Measurements from ENCODE around the gene CBLL1. TPM values are rescaled to one million over a fixed set of nuclear protein-coding genes. Genes with fewer than 3 reads are reported as not detected.

Gene CBLL1
- total RNA-seq, 1 experiment from 2014 or later = 39.1 TPM

DNA sequence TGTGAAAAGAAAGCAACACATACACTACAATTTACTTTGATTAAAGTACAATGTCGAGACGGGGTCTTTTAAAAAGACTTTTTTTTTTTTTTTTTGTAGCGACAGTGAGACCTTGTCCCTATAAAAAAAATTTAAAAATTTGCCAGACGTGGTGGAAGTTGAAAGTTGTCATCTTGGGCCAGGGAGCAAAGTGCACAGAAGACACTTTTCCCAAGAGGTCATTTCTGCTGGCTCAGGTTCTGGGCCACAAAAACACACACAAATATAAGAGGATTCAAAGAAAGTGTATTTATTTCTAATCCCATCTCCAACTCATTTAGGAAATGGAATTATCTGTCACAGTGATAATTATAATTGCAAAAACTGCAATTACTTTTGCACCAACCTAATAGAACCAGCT is 34.3 kb downstream of the CBLL1 start:
- H3K4me1 Mint-ChIP-seq (ENCODE audit: low read depth, unreplicated experiment) = peaks cover 11% of the 10 kb centered on the region
- TF ChIP-seq, protein P1, sequence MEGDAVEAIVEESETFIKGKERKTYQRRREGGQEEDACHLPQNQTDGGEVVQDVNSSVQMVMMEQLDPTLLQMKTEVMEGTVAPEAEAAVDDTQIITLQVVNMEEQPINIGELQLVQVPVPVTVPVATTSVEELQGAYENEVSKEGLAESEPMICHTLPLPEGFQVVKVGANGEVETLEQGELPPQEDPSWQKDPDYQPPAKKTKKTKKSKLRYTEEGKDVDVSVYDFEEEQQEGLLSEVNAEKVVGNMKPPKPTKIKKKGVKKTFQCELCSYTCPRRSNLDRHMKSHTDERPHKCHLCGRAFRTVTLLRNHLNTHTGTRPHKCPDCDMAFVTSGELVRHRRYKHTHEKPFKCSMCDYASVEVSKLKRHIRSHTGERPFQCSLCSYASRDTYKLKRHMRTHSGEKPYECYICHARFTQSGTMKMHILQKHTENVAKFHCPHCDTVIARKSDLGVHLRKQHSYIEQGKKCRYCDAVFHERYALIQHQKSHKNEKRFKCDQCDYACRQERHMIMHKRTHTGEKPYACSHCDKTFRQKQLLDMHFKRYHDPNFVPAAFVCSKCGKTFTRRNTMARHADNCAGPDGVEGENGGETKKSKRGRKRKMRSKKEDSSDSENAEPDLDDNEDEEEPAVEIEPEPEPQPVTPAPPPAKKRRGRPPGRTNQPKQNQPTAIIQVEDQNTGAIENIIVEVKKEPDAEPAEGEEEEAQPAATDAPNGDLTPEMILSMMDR (IDR thresholded peaks at IDR 0.05; ENCODE audit: insufficient read depth in 1 of 2, low read depth in 1 of 2, low read length in 1 of 2, severe bottlenecking in 1 of 2, unreplicated experiment in 1 of 2) = no peak
- no TSS peak for BruUV-seq (replicated peaks)
- Histone ChIP-seq H3K4me3 (ENCODE audit: low read depth, low read length) (no peak overlapping the region), H3K36me3 (ENCODE audit: control insufficient read depth, insufficient read depth, low read length) (no peaks in the 10 kb centered on the region; the same call in 1 of the 2 replicates), H3K9me3 (no peaks in the 10 kb centered on the region), H3K27me3 (replicated peaks; ENCODE audit: control insufficient read depth, insufficient read depth, low read length) (no peaks in the 10 kb centered on the region), H3K4me1 (peaks cover 13% of the 10 kb centered on the region)
- H3K27ac Mint-ChIP-seq (ENCODE audit: unreplicated experiment) = no peak overlapping the region
- ChIA-PET POLR2A (no interaction called here), CTCF (interaction anchor here (1.2 kb wide), 1 partner anchor 96 kb away, joined by 6 read pairs; no protein-coding TSS in a partner anchor)
- DNase-seq = no peak
- no peaks in the 10 kb centered on the region for H3K36me3 Mint-ChIP-seq (ENCODE audit: insufficient read depth, unreplicated experiment)
- H3K4me3 Mint-ChIP-seq (ENCODE audit: unreplicated experiment) = no peak overlapping the region
- intact Hi-C loops (cut with micrococcal nuclease; ENCODE audit: unreplicated experiment) = loop anchor here (2.0 kb wide), 1 partner anchor 21 kb away; no protein-coding TSS in a partner anchor
- H3K27me3 Mint-ChIP-seq (ENCODE audit: insufficient read depth, unreplicated experiment) = no peaks in the 10 kb centered on the region
- H3K9me3 Mint-ChIP-seq (ENCODE audit: unreplicated experiment) = no peaks in the 10 kb centered on the region

DNA sequence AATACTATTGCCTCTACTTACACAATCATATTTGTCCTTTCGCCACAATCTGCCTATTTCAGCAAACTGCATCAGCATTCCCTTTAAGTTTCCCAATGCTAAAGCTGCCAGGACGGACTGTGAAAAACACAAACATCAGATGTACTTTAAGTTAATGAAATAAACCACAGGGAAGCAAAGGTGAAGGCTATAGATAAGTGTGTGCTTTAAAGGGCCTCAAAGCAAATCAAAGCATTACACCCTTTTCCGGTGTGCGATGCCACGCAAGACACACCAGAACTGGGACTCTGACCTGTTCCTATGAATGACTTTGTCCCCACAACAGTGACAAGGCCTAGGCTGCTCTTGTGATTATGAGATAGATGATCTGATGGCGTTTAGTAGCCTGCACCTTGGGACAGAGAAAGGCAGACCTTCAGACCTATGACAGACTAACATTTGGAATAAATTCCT is 35.7 kb downstream of the CBLL1 start:
- no TSS peak for BruUV-seq (replicated peaks)
- peaks cover 13% of the 10 kb centered on the region for H3K4me1 ChIP-seq

DNA sequence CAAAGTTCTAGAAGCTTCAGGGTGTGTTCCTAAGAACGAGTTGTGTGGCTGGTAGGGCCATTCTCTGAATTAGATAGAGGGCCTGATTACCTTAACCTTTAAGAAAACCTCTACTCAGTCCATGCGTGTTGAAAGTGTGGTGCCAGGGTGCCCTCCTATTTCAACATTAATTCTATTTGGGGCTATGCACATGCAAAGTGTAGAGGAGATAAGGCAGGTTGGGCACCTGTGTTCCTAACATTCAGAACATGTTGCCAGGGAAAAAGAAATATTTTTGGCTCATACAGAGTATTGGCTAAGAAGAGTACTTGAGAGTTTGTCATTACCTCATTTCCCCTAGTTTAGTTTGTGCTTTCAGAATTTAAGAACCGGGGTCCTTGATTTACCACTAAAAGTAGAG is 38.4 kb downstream of the CBLL1 start:
- Histone ChIP-seq H3K36me3 (ENCODE audit: control insufficient read depth, insufficient read depth, low read length) (no peaks in the 10 kb centered on the region; the same call in 1 of the 2 replicates), H3K27me3 (replicated peaks; ENCODE audit: control insufficient read depth, insufficient read depth, low read length) (no peaks in the 10 kb centered on the region), H3K4me3 (ENCODE audit: low read depth, low read length) (no peak overlapping the region), H3K4me1 (peaks cover 13% of the 10 kb centered on the region), H3K9me3 (no peaks in the 10 kb centered on the region)
- TF ChIP-seq, protein P1 (IDR thresholded peaks at IDR 0.05; ENCODE audit: insufficient read depth in 1 of 2, low read depth in 1 of 2, low read length in 1 of 2, severe bottlenecking in 1 of 2, unreplicated experiment in 1 of 2) = no peak
- Mint-ChIP-seq H3K27me3 (ENCODE audit: insufficient read depth, unreplicated experiment) (no peaks in the 10 kb centered on the region), H3K4me1 (ENCODE audit: low read depth, unreplicated experiment) (peaks cover 11% of the 10 kb centered on the region), H3K4me3 (ENCODE audit: unreplicated experiment) (no peak overlapping the region), H3K36me3 (ENCODE audit: insufficient read depth, unreplicated experiment) (no peaks in the 10 kb centered on the region), H3K9me3 (ENCODE audit: unreplicated experiment) (no peaks in the 10 kb centered on the region), H3K27ac (ENCODE audit: unreplicated experiment) (no peak overlapping the region)
- intact Hi-C loops (cut with micrococcal nuclease; ENCODE audit: unreplicated experiment) = no loop called here
- no peak for DNase-seq
- BruUV-seq (replicated peaks) = no TSS peak
- POLR2A ChIA-PET = no interaction called here
- CTCF ChIA-PET = no interaction called here

More for the DNA sequence above, 35.7 kb downstream of the CBLL1 start:
- TF ChIP-seq, protein P1 (IDR thresholded peaks at IDR 0.05; ENCODE audit: insufficient read depth in 1 of 2, low read depth in 1 of 2, low read length in 1 of 2, severe bottlenecking in 1 of 2, unreplicated experiment in 1 of 2) = no peak
- CTCF ChIA-PET = no interaction called here
- peaks cover 11% of the 10 kb centered on the region for H3K4me1 Mint-ChIP-seq (ENCODE audit: low read depth, unreplicated experiment)
- H3K4me3 Mint-ChIP-seq (ENCODE audit: unreplicated experiment) = no peak overlapping the region
- Histone ChIP-seq H3K27me3 (replicated peaks; ENCODE audit: control insufficient read depth, insufficient read depth, low read length) (no peaks in the 10 kb centered on the region), H3K4me3 (ENCODE audit: low read depth, low read length) (no peak overlapping the region), H3K9me3 (no peaks in the 10 kb centered on the region), H3K36me3 (ENCODE audit: control insufficient read depth, insufficient read depth, low read length) (no peaks in the 10 kb centered on the region; the same call in 1 of the 2 replicates)
- no peaks in the 10 kb centered on the region for H3K36me3 Mint-ChIP-seq (ENCODE audit: insufficient read depth, unreplicated experiment)
- no peaks in the 10 kb centered on the region for H3K9me3 Mint-ChIP-seq (ENCODE audit: unreplicated experiment)
- intact Hi-C loops (cut with micrococcal nuclease; ENCODE audit: unreplicated experiment) = loop anchor here (2.0 kb wide), 1 partner anchor 19 kb away; no protein-coding TSS in a partner anchor
- peak; percentile 15 to 68 for DNase-seq
- H3K27ac Mint-ChIP-seq (ENCODE audit: unreplicated experiment) = peak overlapping the region; percentile 49
- H3K27me3 Mint-ChIP-seq (ENCODE audit: insufficient read depth, unreplicated experiment) = no peaks in the 10 kb centered on the region
- POLR2A ChIA-PET = no interaction called here
